OCI-LY7 (cell line): ENCODE data around the gene RAC2. TPM values are rescaled to one million over a fixed set of nuclear protein-coding genes. Genes with fewer than 3 reads are reported as not detected.

Experiments used
- BruUV-seq: library from RNA; stranded (reverse); fragments of 400-500 nt; replicated peaks from 2 replicates; lab custom pipeline; 2021; lab: Mats Ljungman, UMichigan
- CTCF ChIA-PET: fragments of 300-600 bp; sonication (Branson Sonifier 250); formaldehyde crosslinking; loops from one replicate; lab custom pipeline; 2022; ENCODE audit warnings: antibody characterized with exemption; ENCODE audit not compliant: unreplicated experiment; lab: Charles Lee
- POLR2A ChIA-PET: fragments of 300-600 bp; sonication (Branson Sonifier 250); formaldehyde crosslinking; loops from one replicate; lab custom pipeline; 2022; ENCODE audit warnings: antibody characterized with exemption; lab: Charles Lee
- DNase-seq: peaks from one replicate; pipeline ENCODE4 v3.0.0-alpha.2; 2015; ENCODE audit warnings: low spot score
- H2AFZ ChIP-seq: fragments of 200-600 bp; sonication (generic), shearing (Covaris generic); 2 replicates; pipeline ENCODE4 v1.6.1; 2014; ENCODE audit warnings: mild to moderate bottlenecking, antibody characterized with exemption, low read length, moderate library complexity
- H3K27ac ChIP-seq: fragments of 200-600 bp; sonication (generic); 2 replicates; pipeline ENCODE4 v1.5.1; 2014; ENCODE audit warnings: mixed run types, low read depth, mild to moderate bottlenecking, moderate library complexity, low read length, inconsistent platforms; ENCODE audit not compliant: poor library complexity, severe bottlenecking
- H3K36me3 ChIP-seq: fragments of 200-600 bp; sonication (generic); 2 replicates; pipeline ENCODE4 v1.6.1; 2014; ENCODE audit warnings: mild to moderate bottlenecking, antibody characterized with exemption, low read length, moderate library complexity, mixed read lengths; ENCODE audit not compliant: insufficient read depth
- H3K4me1 ChIP-seq: fragments of 200-600 bp; sonication (generic); 2 replicates; pipeline ENCODE4 v1.5.1; 2014; ENCODE audit warnings: mild to moderate bottlenecking, low read length; ENCODE audit not compliant: insufficient read depth, poor library complexity, severe bottlenecking
- H3K4me2 ChIP-seq: fragments of 200-600 bp; sonication (generic); 2 replicates; pipeline ENCODE4 v1.6.1; 2014; ENCODE audit warnings: mild to moderate bottlenecking, low read length
- H3K4me3 ChIP-seq: fragments of 200-600 bp; sonication (generic); 2 replicates; pipeline ENCODE4 v1.5.1; 2014; ENCODE audit warnings: mild to moderate bottlenecking, low read depth, low read length; ENCODE audit not compliant: poor library complexity, severe bottlenecking
- H3K79me2 ChIP-seq: fragments of 200-600 bp; sonication (generic); 2 replicates; pipeline ENCODE4 v1.6.1; 2016; ENCODE audit warnings: low read depth, mild to moderate bottlenecking, low read length, moderate library complexity, mixed read lengths; ENCODE audit not compliant: insufficient read depth
- H3K9me2 ChIP-seq: fragments of 200-600 bp; sonication (generic); 2 replicates; pipeline ENCODE4 v1.6.1; 2016; ENCODE audit warnings: mild to moderate bottlenecking, low read length, mixed read lengths; ENCODE audit not compliant: insufficient read depth
- H3K9me3 ChIP-seq: fragments of 200-600 bp; sonication (generic); 2 replicates; pipeline ENCODE4 v1.6.1; 2014; ENCODE audit warnings: mild to moderate bottlenecking, mixed run types, low read length, mixed read lengths
- H4K20me1 ChIP-seq: fragments of 200-600 bp; sonication (generic); 2 replicates; pipeline ENCODE4 v1.6.1; 2014; ENCODE audit warnings: mild to moderate bottlenecking, antibody characterized with exemption, low read length, moderate library complexity, mixed read lengths; ENCODE audit not compliant: insufficient read depth
- CTCF ChIP-seq: fragments of 200-600 bp; sonication (generic); conservative IDR thresholded peaks from 2 replicates; pipeline ENCODE4 v1.5.1; 2014; ENCODE audit warnings: mild to moderate bottlenecking, antibody characterized with exemption, low read length, moderate library complexity, mixed read lengths
- EZH2phosphoT487 ChIP-seq: fragments of 200-600 bp; sonication (generic); IDR thresholded peaks from 2 replicates; pipeline ENCODE4 v1.6.1; 2018; ENCODE audit warnings: low read depth, borderline replicate concordance, mild to moderate bottlenecking, mixed run types, antibody characterized with exemption, low read length, moderate library complexity, mixed read lengths
- intact Hi-C: fragments of 100-400 bp; cut with micrococcal nuclease; formaldehyde crosslinking; loops from one replicate; pipeline ENCODE4 v1.10.0; 2022; ENCODE audit not compliant: unreplicated experiment
- total RNA-seq, 2 experiments: library from RNA; depleted of rRNA in 1 of 2; stranded (reverse); fragments of >200 nt in 1 of 2; shearing (Covaris generic) in 1 of 2; gene quantifications; 2 replicates each; pipeline ENCODE4 v1.2.3, GENCODE V29; 2014 to 2022

Gene RAC2
- total RNA-seq, 2 experiments from 2014 or later = 142 to 321 TPM

- Histone ChIP-seq H3K4me2 (no peak overlapping the region), H3K79me2 (no peaks in the 10 kb centered on the region), H3K27ac (no peak overlapping the region), H3K36me3 (no peaks in the 10 kb centered on the region), H4K20me1 (no peaks in the 10 kb centered on the region), H3K4me1 (peaks cover 6% of the 10 kb centered on the region), H3K4me3 (no peak overlapping the region), H2AFZ (no peak overlapping the region), H3K9me3 (peaks cover 12% of the 10 kb centered on the region; the same call in 1 of the 2 replicates), H3K9me2 (no peaks in the 10 kb centered on the region)
- ChIA-PET CTCF (no interaction called here), POLR2A (no interaction called here)
- intact Hi-C loops = no loop called here
- TF ChIP-seq EZH2phosphoT487 (no peak), CTCF (no peak)
- no TSS peak for BruUV-seq
- no peak for DNase-seq
Measured at GRCh38 chr22:37188901-37189466, 55.1 kb downstream of the RAC2 start.

DNA sequence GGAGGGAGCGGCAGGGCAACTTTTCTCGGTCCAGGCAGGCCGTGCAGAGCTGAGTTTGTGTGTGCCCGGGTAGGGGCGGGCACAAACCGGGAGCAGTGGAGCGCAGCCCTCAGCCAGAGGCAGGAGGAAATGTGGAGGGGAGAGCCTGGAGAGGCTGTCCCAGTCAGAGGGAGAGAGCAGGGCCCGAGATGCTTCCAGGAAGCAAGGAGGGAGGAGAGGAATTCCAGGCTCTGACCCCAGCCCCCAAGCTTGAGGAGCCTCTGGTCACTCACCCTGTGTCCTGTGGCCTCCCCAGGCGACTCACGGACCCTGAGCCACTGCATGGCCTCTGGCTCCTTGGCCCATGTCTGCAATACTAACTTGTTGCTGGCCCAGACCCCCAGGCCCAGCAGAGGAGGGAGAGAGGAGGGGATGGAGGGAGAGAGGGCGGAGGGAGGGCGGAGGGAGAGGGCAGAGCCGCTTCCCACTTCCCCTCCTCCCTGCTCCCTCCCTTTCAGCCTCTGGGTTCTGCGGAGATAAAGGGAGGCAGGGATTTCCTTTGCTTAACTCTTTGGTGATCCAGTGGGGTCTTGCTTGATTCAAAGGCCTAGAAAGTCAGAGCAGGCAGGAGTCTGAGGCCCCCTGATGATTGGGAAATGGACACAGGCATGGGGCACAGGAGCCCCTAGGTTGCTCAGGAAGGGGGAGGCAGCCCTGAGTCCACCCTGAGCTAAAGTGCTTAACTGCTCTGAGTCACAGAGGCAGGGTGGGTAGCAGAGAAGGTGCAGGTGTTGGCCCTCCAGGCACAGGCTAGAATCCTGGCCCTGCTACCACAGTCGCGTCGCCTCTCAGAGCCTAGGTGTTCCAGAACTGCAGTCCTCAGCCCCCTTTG, 55.9 kb downstream of the RAC2 start, which contains the start of gene C1QTNF6:
TSS of gene C1QTNF6 (minus strand) at position 357 of the 871 bp plus-strand sequence. CDS start at position 323, 34 bp downstream.
- no peaks in the 10 kb centered on the region for H3K36me3 ChIP-seq
- CTCF ChIA-PET = no interaction called here
- no peak within 1 kb of the TSS for H3K4me3 ChIP-seq
- BruUV-seq = no TSS peak
- POLR2A ChIA-PET = no interaction called here
- H3K4me1 ChIP-seq = peaks cover 6% of the 10 kb centered on the region
- no peaks in the 10 kb centered on the region for H4K20me1 ChIP-seq
- TF ChIP-seq EZH2phosphoT487 = no peak
- no peak for TF ChIP-seq CTCF
- H3K9me2 ChIP-seq = no peaks in the 10 kb centered on the region
- peaks cover 10% of the 10 kb centered on the region; the same call in 1 of the 2 replicates for H3K9me3 ChIP-seq
- H3K4me2 ChIP-seq = no peak within 1 kb of the TSS
- intact Hi-C loops = no loop called here
- no peak for DNase-seq
- no peaks in the 10 kb centered on the region for H3K79me2 ChIP-seq
- H2AFZ ChIP-seq = no peak within 1 kb of the TSS
- no peak within 1 kb of the TSS for H3K27ac ChIP-seq

GRCh38 chr22:37187552-37187890, 56.5 kb downstream of the RAC2 start:
- ChIA-PET POLR2A (no interaction called here), CTCF (no interaction called here)
- intact Hi-C loops = no loop called here
- Histone ChIP-seq H3K27ac (no peak overlapping the region), H3K4me2 (no peak overlapping the region), H4K20me1 (no peaks in the 10 kb centered on the region), H3K9me3 (peaks cover 4% of the 10 kb centered on the region; the same call in 1 of the 2 replicates), H3K9me2 (no peaks in the 10 kb centered on the region), H3K4me1 (peaks cover 6% of the 10 kb centered on the region), H3K4me3 (no peak overlapping the region), H2AFZ (no peak overlapping the region), H3K79me2 (no peaks in the 10 kb centered on the region), H3K36me3 (no peaks in the 10 kb centered on the region)
- no TSS peak for BruUV-seq
- DNase-seq = no peak
- TF ChIP-seq CTCF (no peak), EZH2phosphoT487 (no peak)
